HepG2 (cell line): ENCODE measurements around the gene ESR2. TPM values are rescaled to one million over a fixed set of nuclear protein-coding genes. Genes with fewer than 3 reads are reported as not detected.

Experiments used
- ATAC-seq: fragments of 200-7000 bp; cut with Tn5 transposase; 3 replicates; pipeline ENCODE4 v1.9.1; 2020; ENCODE audit warnings: mild to moderate bottlenecking, moderate library complexity
- BruUV-seq: library from RNA; stranded (reverse); fragments of 400-500 nt; replicated peaks from 2 replicates; lab custom pipeline; 2021; lab: Mats Ljungman, UMichigan
- CTCF ChIA-PET: fragments of 300-600 bp; formaldehyde crosslinking; extraction: SDS; loops from one replicate; lab custom pipeline; 2021; ENCODE audit warnings: low total read pairs, inconsistent platforms, low intra/inter-chr PET ratio; lab: Yijun Ruan, JAX
- POLR2A ChIA-PET: fragments of 350-600 bp; sonication (Branson Sonifier 250); formaldehyde crosslinking; loops from one replicate; lab custom pipeline; 2020; ENCODE audit warnings: antibody characterized with exemption, inconsistent platforms; lab: Yijun Ruan, JAX
- DNase-seq: peaks from one replicate; pipeline ENCODE4 v3.0.0-alpha.2; 2015; ENCODE audit warnings: low spot score
- FAIRE-seq: peaks from 3 replicates; lab custom pipeline; 2011; peaks lifted over from hg19 to GRCh38; lab: Jason Lieb, UNC
- H2AFZ ChIP-seq: one replicate; pipeline ENCODE4 v1.6.1; 2011; ENCODE audit warnings: low read length, inconsistent platforms
- H3K27ac ChIP-seq: fragments of 300-600 bp; 3 replicates; pipeline ENCODE4 v1.8.0; 2011; ENCODE audit warnings: mixed run types, mild to moderate bottlenecking, mixed read lengths, low read length, inconsistent platforms; ENCODE audit not compliant: insufficient read depth; ENCODE audit errors: extremely low read length
- H3K27me3 ChIP-seq, 2 experiments: fragments of 200-600 bp in 1 of 2; 2 replicates in 1 of 2; 3 replicates in 1 of 2; pipeline versions ENCODE4 v1.6.0 to v1.8.0; 2011; ENCODE audit warnings: low read length in 2 of 2, mild to moderate bottlenecking in 2 of 2, moderate library complexity in 2 of 2, inconsistent platforms in 1 of 2; ENCODE audit not compliant: insufficient read depth in 2 of 2, control insufficient read depth in 1 of 2
- H3K36me3 ChIP-seq, 2 experiments: fragments of 200-600 bp in 1 of 2; replicated peaks in 1 of 2; 2 replicates in 1 of 2; 3 replicates in 1 of 2; pipeline versions ENCODE4 v1.5.1 to v1.8.0; 2011; ENCODE audit warnings: low read length in 2 of 2, inconsistent platforms in 1 of 2; ENCODE audit not compliant: insufficient read depth in 2 of 2, control insufficient read depth in 1 of 2
- H3K4me1 ChIP-seq: 2 replicates; pipeline ENCODE4 v1.5.1; 2012; ENCODE audit warnings: low read length, inconsistent platforms; ENCODE audit not compliant: insufficient read depth
- H3K4me2 ChIP-seq: 2 replicates; pipeline ENCODE4 v1.6.0; 2011; ENCODE audit warnings: low read depth, low read length, inconsistent platforms
- H3K4me3 ChIP-seq, 3 experiments: fragments of 200-600 bp in 1 of 3; sonication (generic), shearing (Covaris generic) in 1 of 3; replicated peaks in 1 of 3; 2 replicates each; pipeline ENCODE4 v1.5.1; 2011 to 2016; ENCODE audit warnings: low read length in 3 of 3, inconsistent platforms in 2 of 3, low read depth in 2 of 3, mild to moderate bottlenecking in 2 of 3, control low read depth in 1 of 3, mixed read lengths in 1 of 3; ENCODE audit not compliant: insufficient read depth in 1 of 3
- H3K79me2 ChIP-seq: one replicate; pipeline ENCODE4 v1.6.1; 2011; ENCODE audit warnings: low read length, inconsistent platforms; ENCODE audit not compliant: insufficient read depth
- H3K9ac ChIP-seq: 2 replicates; pipeline ENCODE4 v1.6.0; 2011; ENCODE audit warnings: mild to moderate bottlenecking, low read depth, low read length, inconsistent platforms; ENCODE audit not compliant: insufficient read depth
- H3K9me3 ChIP-seq: 2 replicates; pipeline ENCODE4 v1.5.1; 2012; ENCODE audit warnings: mild to moderate bottlenecking, low read length
- H4K20me1 ChIP-seq: 2 replicates; pipeline ENCODE4 v1.6.0; 2011; ENCODE audit warnings: inconsistent platforms, mild to moderate bottlenecking, low read length, moderate library complexity; ENCODE audit not compliant: insufficient read depth
- MAFF ChIP-seq: IDR thresholded peaks from 2 replicates; pipeline ENCODE4 v1.6.1; 2011; ENCODE audit warnings: low read depth, low read length, improper control_type of control experiment
- MAFK ChIP-seq, 2 experiments: IDR thresholded peaks in 1 of 2; conservative IDR thresholded peaks in 1 of 2; 2 replicates each; pipeline ENCODE4 v1.6.1; 2011; ENCODE audit warnings: improper control_type of control experiment in 2 of 2, low read length in 2 of 2
- MNT ChIP-seq: fragments of 450-650 bp; IDR thresholded peaks from 2 replicates; pipeline ENCODE4 v1.6.1; 2016
- NFE2 ChIP-seq: sonication (generic); formaldehyde crosslinking; IDR thresholded peaks from 2 replicates; pipeline ENCODE4 v1.4.0; 2020; ENCODE audit warnings: missing genetic modification reagents
- PAX8 ChIP-seq: sonication (generic); formaldehyde crosslinking; IDR thresholded peaks from 2 replicates; pipeline ENCODE4 v1.8.0; 2022; ENCODE audit warnings: mild to moderate bottlenecking, missing genetic modification reagents, borderline replicate concordance
- TMF1 ChIP-seq: sonication (generic); formaldehyde crosslinking; IDR thresholded peaks from 2 replicates; pipeline ENCODE4 v1.8.1; 2022; ENCODE audit warnings: low read depth, missing genetic modification reagents
- WGBS: methylation state at CpG from one replicate; pipeline ENCODE4 v1.1.6; 2017; ENCODE audit warnings: low lambda C conversion rate; 5-methylcytosine and 5-hydroxymethylcytosine counted together
- in situ Hi-C: cut with HindIII; loops from 2 replicates; pipeline ENCODE4 v1.10.0; 2017; ENCODE audit warnings: low pct_unique_long_range_greater_than_20kb; ENCODE audit not compliant: extremely low pct_ligation_motif_present
- intact Hi-C: fragments of 100-400 bp; cut with micrococcal nuclease; formaldehyde crosslinking; loops from one replicate; pipeline ENCODE4 v1.10.0; 2022; ENCODE audit not compliant: unreplicated experiment
- polyA plus RNA-seq, 8 experiments: library from polyadenylated mRNA; depleted of rRNA in 3 of 8; stranded (reverse) in 7 of 8; unstranded in 1 of 8; fragments of >200 nt; fragmentation: Illumina TruSeq in 4 of 8; extraction: Trizol in 4 of 8; gene quantifications; 2 replicates each; pipeline versions ENCODE4 v1.2.1 to v1.2.3, GENCODE V29; 2011 to 2016; ENCODE audit warnings: low read depth in 4 of 8, missing spikeins in 1 of 8, mixed read lengths in 1 of 8; ENCODE audit not compliant: insufficient read depth in 1 of 8
- total RNA-seq, 5 experiments: library from RNA; depleted of rRNA; stranded (reverse); fragments of >200 nt; fragmentation: Illumina TruSeq; extraction: Trizol; gene quantifications; 2 replicates each; pipeline ENCODE4 v1.2.3, GENCODE V29; 2016; ENCODE audit warnings: low read depth in 1 of 5

The ESR2 gene
- total and polyA plus RNA-seq, 2 of the 13 experiments (the other 11 are each of a cell fraction or from before 2014, with no cell fraction given), result 0.01 to 0.04 TPM

GRCh38 chr14:64221391-64222003, 72.7 kb downstream of the ESR2 start:
- Histone ChIP-seq H3K9ac (no peak overlapping the region), H3K4me2 (no peak overlapping the region), H3K79me2 (no peaks in the 10 kb centered on the region), H3K4me1 (no peaks in the 10 kb centered on the region), H3K27ac (no peak overlapping the region), H4K20me1 (no peaks in the 10 kb centered on the region), H3K36me3 (peaks cover 1 to 11% of the 10 kb centered on the region in 2 experiments; a peak in 1 of 5 replicates), H3K4me3 (no peak overlapping the region), H3K27me3 (no peaks in the 10 kb centered on the region), H3K9me3 (no peaks in the 10 kb centered on the region), H2AFZ (no peak overlapping the region)
- ChIA-PET CTCF (no interaction called here), POLR2A (no interaction called here)
- BruUV-seq, result no TSS peak
- FAIRE-seq, result no peak
- no peak; the same call in 1 of the 3 replicates for ATAC-seq
- no peak for DNase-seq
- no peak for TF ChIP-seq PAX8
- no peak for TF ChIP-seq TMF1 (CRISPR knock-in tag)
- 91% methylated on average over 12 of the region's 14 CpGs for WGBS
- intact Hi-C loops, result no loop called here
- in situ Hi-C loops, result no loop called here

GRCh38 chr14:64220466-64220865, 73.7 kb downstream of the ESR2 start:
- POLR2A ChIA-PET, result no interaction called here
- no TSS peak for BruUV-seq
- TF ChIP-seq MNT, result peak; percentile 42
- TF ChIP-seq MAFK (conservative IDR thresholded peaks at IDR 0.05 in 1 of 2, IDR thresholded peaks at IDR 0.05 in 1 of 2; ENCODE audit: low read length in 2 of 2), result peak; percentile 63 to 85
- no peak for TF ChIP-seq NFE2 (CRISPR knock-in tag)
- TF ChIP-seq MAFF, result peak; percentile 63
- in situ Hi-C loops, result no loop called here
- no peak overlapping the region for H2AFZ ChIP-seq
- no peaks in the 10 kb centered on the region for H3K9me3 ChIP-seq
- no peak overlapping the region for H3K4me3 ChIP-seq
- intact Hi-C loops, result no loop called here
- no peak for FAIRE-seq
- no peaks in the 10 kb centered on the region for H3K4me1 ChIP-seq
- ATAC-seq, result no peak
- H3K27ac ChIP-seq, result no peak overlapping the region
- WGBS, result 94% methylated on average over 9 of the region's 14 CpGs
- H3K79me2 ChIP-seq, result no peaks in the 10 kb centered on the region
- CTCF ChIA-PET, result no interaction called here
- no peaks in the 10 kb centered on the region for H4K20me1 ChIP-seq
- no peak overlapping the region for H3K9ac ChIP-seq
- no peak for DNase-seq
- peaks cover 1 to 15% of the 10 kb centered on the region in 2 experiments; a peak in 2 of 5 replicates for H3K36me3 ChIP-seq
- no peaks in the 10 kb centered on the region for H3K27me3 ChIP-seq
- H3K4me2 ChIP-seq, result no peak overlapping the region
